Measurements from ENCODE around the gene NEIL3. TPM values are rescaled to one million over a fixed set of nuclear protein-coding genes. Genes with fewer than 3 reads are reported as not detected.

NEIL3 gene, protein sequence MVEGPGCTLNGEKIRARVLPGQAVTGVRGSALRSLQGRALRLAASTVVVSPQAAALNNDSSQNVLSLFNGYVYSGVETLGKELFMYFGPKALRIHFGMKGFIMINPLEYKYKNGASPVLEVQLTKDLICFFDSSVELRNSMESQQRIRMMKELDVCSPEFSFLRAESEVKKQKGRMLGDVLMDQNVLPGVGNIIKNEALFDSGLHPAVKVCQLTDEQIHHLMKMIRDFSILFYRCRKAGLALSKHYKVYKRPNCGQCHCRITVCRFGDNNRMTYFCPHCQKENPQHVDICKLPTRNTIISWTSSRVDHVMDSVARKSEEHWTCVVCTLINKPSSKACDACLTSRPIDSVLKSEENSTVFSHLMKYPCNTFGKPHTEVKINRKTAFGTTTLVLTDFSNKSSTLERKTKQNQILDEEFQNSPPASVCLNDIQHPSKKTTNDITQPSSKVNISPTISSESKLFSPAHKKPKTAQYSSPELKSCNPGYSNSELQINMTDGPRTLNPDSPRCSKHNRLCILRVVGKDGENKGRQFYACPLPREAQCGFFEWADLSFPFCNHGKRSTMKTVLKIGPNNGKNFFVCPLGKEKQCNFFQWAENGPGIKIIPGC
- total RNA-seq: under 1 TPM in 1 of 4 donors, not detected in 3; 0.27 TPM
- polyA plus RNA-seq: 1 to 10 TPM in 1 of 3 donors, under 1 TPM in 1, not detected in 1; 0.69 to 1.9 TPM

GRCh38 chr4:177309522-177310371 is at the start of gene NEIL3:
TSS of gene NEIL3 (plus strand) at chr4:177309874. CDS start at chr4:177309954, 80 bp downstream.
- Histone ChIP-seq H3K27ac (no peak within 1 kb of the TSS), H3K36me3 (no peaks in the 10 kb centered on the region), H3K4me1 (peaks cover 0 to 11% (median 8%) of the 10 kb centered on the region in 4 donors), H3K27me3 (no peaks in the 10 kb centered on the region), H3K9me3 (no peaks in the 10 kb centered on the region), H3K4me3 (peak within 1 kb of the TSS; percentile 25 to 60 (median 50))
- 0 to 1% methylated on average over 52 of the region's 52 CpGs for WGBS, 2 donors
- TF ChIP-seq POLR2AphosphoS5 (IDR thresholded peaks at IDR 0.05): no peak
- no peak for TF ChIP-seq POLR2A (IDR thresholded peaks at IDR 0.05)
- no peak for TF ChIP-seq EP300 (IDR thresholded peaks at IDR 0.05)
- TF ChIP-seq, protein P1, sequence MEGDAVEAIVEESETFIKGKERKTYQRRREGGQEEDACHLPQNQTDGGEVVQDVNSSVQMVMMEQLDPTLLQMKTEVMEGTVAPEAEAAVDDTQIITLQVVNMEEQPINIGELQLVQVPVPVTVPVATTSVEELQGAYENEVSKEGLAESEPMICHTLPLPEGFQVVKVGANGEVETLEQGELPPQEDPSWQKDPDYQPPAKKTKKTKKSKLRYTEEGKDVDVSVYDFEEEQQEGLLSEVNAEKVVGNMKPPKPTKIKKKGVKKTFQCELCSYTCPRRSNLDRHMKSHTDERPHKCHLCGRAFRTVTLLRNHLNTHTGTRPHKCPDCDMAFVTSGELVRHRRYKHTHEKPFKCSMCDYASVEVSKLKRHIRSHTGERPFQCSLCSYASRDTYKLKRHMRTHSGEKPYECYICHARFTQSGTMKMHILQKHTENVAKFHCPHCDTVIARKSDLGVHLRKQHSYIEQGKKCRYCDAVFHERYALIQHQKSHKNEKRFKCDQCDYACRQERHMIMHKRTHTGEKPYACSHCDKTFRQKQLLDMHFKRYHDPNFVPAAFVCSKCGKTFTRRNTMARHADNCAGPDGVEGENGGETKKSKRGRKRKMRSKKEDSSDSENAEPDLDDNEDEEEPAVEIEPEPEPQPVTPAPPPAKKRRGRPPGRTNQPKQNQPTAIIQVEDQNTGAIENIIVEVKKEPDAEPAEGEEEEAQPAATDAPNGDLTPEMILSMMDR (IDR thresholded peaks at IDR 0.05): no peak
- peak; percentile 90 for DNase-seq
- intact Hi-C loops (cut with DNase I): no loop called here

GRCh38 chr4:177263818-177264217 is 45.9 kb upstream of the NEIL3 start:
- no peaks in the 10 kb centered on the region for H3K36me3 ChIP-seq
- WGBS, 2 donors: 93 to 94% methylated on average over 7 of the region's 7 CpGs
- H3K27ac ChIP-seq: no peak overlapping the region
- no peaks in the 10 kb centered on the region for H3K27me3 ChIP-seq
- no peaks in the 10 kb centered on the region for H3K9me3 ChIP-seq
- H3K4me1 ChIP-seq: no peaks in the 10 kb centered on the region
- H3K4me3 ChIP-seq: no peak overlapping the region
- intact Hi-C loops (cut with DNase I): no loop called here
- DNase-seq: no peak
- no peak for TF ChIP-seq POLR2AphosphoS5 (IDR thresholded peaks at IDR 0.05)
- no peak for TF ChIP-seq POLR2A (IDR thresholded peaks at IDR 0.05)
- TF ChIP-seq EP300 (IDR thresholded peaks at IDR 0.05): no peak
- TF ChIP-seq, protein P1 (IDR thresholded peaks at IDR 0.05): no peak

GRCh38 chr4:177264788-177265422 is 44.8 kb upstream of the NEIL3 start:
- Histone ChIP-seq H3K9me3 (no peaks in the 10 kb centered on the region), H3K4me1 (no peaks in the 10 kb centered on the region), H3K36me3 (no peaks in the 10 kb centered on the region), H3K27me3 (no peaks in the 10 kb centered on the region), H3K27ac (no peak overlapping the region), H3K4me3 (no peak overlapping the region)
- no peak for DNase-seq
- 45 to 48% methylated on average over 2 of the region's 2 CpGs for WGBS, 2 donors
- TF ChIP-seq, protein P1 (IDR thresholded peaks at IDR 0.05): no peak
- no peak for TF ChIP-seq EP300 (IDR thresholded peaks at IDR 0.05)
- no peak for TF ChIP-seq POLR2A (IDR thresholded peaks at IDR 0.05)
- TF ChIP-seq POLR2AphosphoS5 (IDR thresholded peaks at IDR 0.05): no peak
- intact Hi-C loops (cut with DNase I): no loop called here

GRCh38 chr4:177265729-177266128 is 43.9 kb upstream of the NEIL3 start:
- no peak for DNase-seq
- TF ChIP-seq POLR2A (IDR thresholded peaks at IDR 0.05): no peak
- Histone ChIP-seq H3K36me3 (no peaks in the 10 kb centered on the region), H3K9me3 (no peaks in the 10 kb centered on the region), H3K4me1 (no peaks in the 10 kb centered on the region), H3K4me3 (no peak overlapping the region), H3K27ac (no peak overlapping the region), H3K27me3 (no peaks in the 10 kb centered on the region)
- intact Hi-C loops (cut with DNase I): no loop called here
- WGBS, 2 donors: 20 to 62% methylated on average over 3 of the region's 3 CpGs

Measured in sigmoid colon (tissue), 7 donors.